ENCODE data around the gene PCSK6.

Gene PCSK6

DNA sequence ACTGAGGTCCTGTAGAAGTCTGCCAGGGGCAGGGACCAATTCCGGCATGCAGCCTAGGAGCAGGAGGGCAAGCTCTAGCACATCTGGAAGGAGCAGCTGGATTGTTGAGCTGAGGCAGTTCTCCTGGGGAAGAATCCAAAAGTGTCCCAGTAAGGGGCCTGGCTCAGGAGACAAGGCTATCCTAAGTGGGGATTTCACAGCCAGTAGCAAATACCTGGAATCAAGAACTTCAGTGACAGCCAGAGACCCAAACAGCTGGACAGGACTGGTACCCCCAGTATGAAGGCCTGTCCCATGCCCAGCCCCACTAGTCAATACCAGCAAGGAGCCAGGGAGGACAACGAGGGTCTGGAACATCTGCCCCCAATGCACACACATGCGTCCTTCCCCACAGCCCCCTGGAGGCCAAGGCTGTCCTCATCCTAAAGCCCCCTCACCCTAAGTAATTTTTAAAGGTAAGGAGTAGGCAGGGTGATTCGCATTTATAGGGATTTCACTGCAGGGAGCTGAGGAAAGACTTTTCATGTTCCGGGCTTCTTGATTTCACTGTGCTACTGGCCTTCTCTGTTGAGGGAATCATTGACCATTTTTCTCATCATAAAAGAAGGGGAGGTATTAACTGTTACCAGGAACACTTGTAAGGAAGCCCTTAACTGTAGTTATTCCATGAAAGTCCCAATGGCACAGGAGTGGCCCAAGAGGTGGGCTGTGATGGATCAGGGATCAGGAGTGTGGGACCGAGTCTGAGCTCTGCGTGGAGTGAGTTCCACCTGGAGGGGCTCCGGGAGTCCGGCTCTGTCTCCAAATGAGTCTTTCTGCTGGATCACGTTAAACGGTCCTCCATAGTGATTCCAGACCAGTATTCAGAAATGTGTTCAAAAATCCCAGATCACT is 235.1 kb downstream of the PCSK6 start:
- Histone ChIP-seq H3K4me1 (ENCODE audit: control insufficient read depth, low read depth, low read length) (peaks cover 12% of the 10 kb centered on the region), H3K4me3 (ENCODE audit: low read length) (no peak overlapping the region), H3K9ac (ENCODE audit: low read length) (no peak overlapping the region), H3K27ac (ENCODE audit: low read length) (no peak overlapping the region), H3K36me3 (ENCODE audit: control insufficient read depth, low read depth, low read length) (no peaks in the 10 kb centered on the region), H3K9me3 (ENCODE audit: control insufficient read depth, low read depth, low read length) (no peaks in the 10 kb centered on the region), H3K27me3 (ENCODE audit: control insufficient read depth, insufficient read depth, low read length) (peaks cover 11% of the 10 kb centered on the region)
